Thyroid gland (tissue), 4 donors: ENCODE measurements around the gene GJB3. TPM values are rescaled to one million over a fixed set of nuclear protein-coding genes. Genes with fewer than 3 reads are reported as not detected.

ENCODE experiments used
- DNase-seq, 2 donors: peaks; one replicate each; pipeline ENCODE4 v3.0.0-alpha.2; 2019
- H3K27ac ChIP-seq, 3 donors: fragments of 200-600 bp; sonication (generic); 1 replicate in 2 of 3; 2 replicates in 1 of 3; pipeline ENCODE4 v1.5.1; 2016 to 2019; ENCODE audit warnings: mild to moderate bottlenecking in 1 of 3, moderate library complexity in 1 of 3
- H3K27me3 ChIP-seq: fragments of 200-600 bp; sonication (generic); one replicate; pipeline ENCODE4 v1.5.1; 2019
- H3K36me3 ChIP-seq, 2 donors: fragments of 200-600 bp; sonication (generic); one replicate each; pipeline ENCODE4 v1.5.1; 2016 to 2019
- H3K4me1 ChIP-seq, 2 donors: fragments of 200-600 bp; sonication (generic); one replicate each; pipeline ENCODE4 v1.5.1; 2017 to 2019
- H3K4me3 ChIP-seq, 3 donors: fragments of 200-600 bp; sonication (generic); replicated peaks in 1 of 3; 1 replicate in 2 of 3; 2 replicates in 1 of 3; pipeline ENCODE4 v1.5.1; 2016; ENCODE audit warnings: mild to moderate bottlenecking in 1 of 3
- H3K9me3 ChIP-seq: fragments of 200-600 bp; sonication (generic); one replicate; pipeline ENCODE4 v1.5.1; 2017
- POLR2A ChIP-seq, 2 donors: fragments of 450-650 bp; IDR thresholded peaks; one replicate each; pipeline ENCODE4 v1.6.1; 2017; ENCODE audit warnings: antibody characterized with exemption in 2 of 2, mild to moderate bottlenecking in 2 of 2, moderate library complexity in 1 of 2
- WGBS, 2 donors: methylation state at CpG; one replicate each; pipeline ENCODE4 v1.1.5; 2017; 5-methylcytosine and 5-hydroxymethylcytosine counted together
- intact Hi-C: fragments of 100-400 bp; cut with DNase I; formaldehyde crosslinking; loops from one replicate; pipeline ENCODE4 v1.15.1; 2023
- total RNA-seq, 4 donors: library from RNA; depleted of rRNA; stranded (reverse); fragments of >200 nt; gene quantifications; one replicate each; pipeline ENCODE4 v1.2.3, GENCODE V29; 2016
- TF ChIP-seq, protein P1 (sequence below), 6 experiments: fragments of 200-600 bp in 3 of 6; fragments of 450-650 bp in 3 of 6; sonication (generic) in 3 of 6; IDR thresholded peaks; one replicate each; pipeline ENCODE4 v1.5.1; 2016 to 2019; ENCODE audit warnings: antibody characterized with exemption in 6 of 6, mild to moderate bottlenecking in 2 of 6, inconsistent platforms in 1 of 6, moderate library complexity in 1 of 6

The GJB3 gene
- total RNA-seq, 4 donors from 2014 or later, result 0.49 to 0.54 TPM; not detected in 2

DNA sequence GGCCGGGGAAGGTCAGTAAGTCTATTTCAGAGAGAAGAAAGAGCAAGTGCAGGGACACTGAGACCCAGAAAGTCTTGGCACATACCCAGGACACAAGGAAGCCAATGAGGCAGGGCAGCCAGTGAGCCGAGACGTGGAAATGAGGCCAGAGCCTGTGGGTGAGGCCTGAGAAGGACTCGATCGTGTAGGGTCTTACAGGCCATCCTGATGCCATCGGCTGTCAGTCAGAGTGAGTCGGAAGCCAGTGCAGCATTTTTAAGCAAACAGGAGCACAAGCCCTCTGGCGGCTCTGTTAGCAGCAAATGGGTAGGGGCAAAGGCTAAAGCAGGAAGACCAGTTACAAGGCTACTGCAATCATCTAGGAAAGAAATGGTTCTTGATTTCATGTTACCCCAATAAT lies 6.1 kb upstream of the GJB3 start:
- 46% methylated on average over 8 of the region's 8 CpGs for WGBS, 2 donors

DNA sequence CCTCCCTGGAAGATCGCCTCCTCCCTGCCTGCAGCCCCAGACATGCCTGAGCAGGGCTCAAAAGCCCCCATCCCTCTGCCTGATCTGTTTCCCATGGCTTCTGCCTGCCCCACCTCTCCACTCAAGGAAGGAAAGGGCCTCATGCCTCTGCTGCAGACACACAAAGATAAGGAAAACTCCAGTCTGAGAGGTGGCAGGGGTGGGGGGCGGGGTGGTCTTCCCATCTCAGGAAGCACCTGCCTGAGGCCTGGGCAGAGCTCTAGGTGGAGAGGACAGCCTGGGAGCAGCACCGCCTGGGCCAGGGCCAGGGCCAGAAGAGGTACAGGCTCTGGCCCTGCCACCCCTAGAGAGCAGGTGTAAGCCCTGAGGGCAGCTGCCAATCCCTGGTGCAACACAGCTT lies 4.1 kb upstream of the GJB3 start:
- DNase-seq, result no peak
- Histone ChIP-seq H3K27me3 (peaks cover 11% of the 10 kb centered on the region), H3K36me3 (no peaks in the 10 kb centered on the region), H3K4me1 (peaks cover 3 to 11% of the 10 kb centered on the region in 2 donors), H3K4me3 (no peak overlapping the region), H3K9me3 (no peaks in the 10 kb centered on the region), H3K27ac (no peak overlapping the region)
- WGBS, 2 donors, result 84 to 89% methylated on average over 1 to 3 of the region's 3 CpGs
- TF ChIP-seq POLR2A (IDR thresholded peaks at IDR 0.05), result no peak
- intact Hi-C loops, result no loop called here

More for the DNA sequence above, 6.1 kb upstream of the GJB3 start:
- H3K27ac ChIP-seq, result no peak overlapping the region
- no peak for TF ChIP-seq POLR2A (IDR thresholded peaks at IDR 0.05)
- TF ChIP-seq, protein P1, sequence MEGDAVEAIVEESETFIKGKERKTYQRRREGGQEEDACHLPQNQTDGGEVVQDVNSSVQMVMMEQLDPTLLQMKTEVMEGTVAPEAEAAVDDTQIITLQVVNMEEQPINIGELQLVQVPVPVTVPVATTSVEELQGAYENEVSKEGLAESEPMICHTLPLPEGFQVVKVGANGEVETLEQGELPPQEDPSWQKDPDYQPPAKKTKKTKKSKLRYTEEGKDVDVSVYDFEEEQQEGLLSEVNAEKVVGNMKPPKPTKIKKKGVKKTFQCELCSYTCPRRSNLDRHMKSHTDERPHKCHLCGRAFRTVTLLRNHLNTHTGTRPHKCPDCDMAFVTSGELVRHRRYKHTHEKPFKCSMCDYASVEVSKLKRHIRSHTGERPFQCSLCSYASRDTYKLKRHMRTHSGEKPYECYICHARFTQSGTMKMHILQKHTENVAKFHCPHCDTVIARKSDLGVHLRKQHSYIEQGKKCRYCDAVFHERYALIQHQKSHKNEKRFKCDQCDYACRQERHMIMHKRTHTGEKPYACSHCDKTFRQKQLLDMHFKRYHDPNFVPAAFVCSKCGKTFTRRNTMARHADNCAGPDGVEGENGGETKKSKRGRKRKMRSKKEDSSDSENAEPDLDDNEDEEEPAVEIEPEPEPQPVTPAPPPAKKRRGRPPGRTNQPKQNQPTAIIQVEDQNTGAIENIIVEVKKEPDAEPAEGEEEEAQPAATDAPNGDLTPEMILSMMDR (IDR thresholded peaks at IDR 0.05), result no peak
- no peak overlapping the region for H3K4me3 ChIP-seq
- no peaks in the 10 kb centered on the region for H3K36me3 ChIP-seq
- H3K9me3 ChIP-seq, result no peaks in the 10 kb centered on the region
- H3K27me3 ChIP-seq, result no peaks in the 10 kb centered on the region
- intact Hi-C loops, result no loop called here
- DNase-seq, result no peak
- no peaks in the 10 kb centered on the region for H3K4me1 ChIP-seq

DNA sequence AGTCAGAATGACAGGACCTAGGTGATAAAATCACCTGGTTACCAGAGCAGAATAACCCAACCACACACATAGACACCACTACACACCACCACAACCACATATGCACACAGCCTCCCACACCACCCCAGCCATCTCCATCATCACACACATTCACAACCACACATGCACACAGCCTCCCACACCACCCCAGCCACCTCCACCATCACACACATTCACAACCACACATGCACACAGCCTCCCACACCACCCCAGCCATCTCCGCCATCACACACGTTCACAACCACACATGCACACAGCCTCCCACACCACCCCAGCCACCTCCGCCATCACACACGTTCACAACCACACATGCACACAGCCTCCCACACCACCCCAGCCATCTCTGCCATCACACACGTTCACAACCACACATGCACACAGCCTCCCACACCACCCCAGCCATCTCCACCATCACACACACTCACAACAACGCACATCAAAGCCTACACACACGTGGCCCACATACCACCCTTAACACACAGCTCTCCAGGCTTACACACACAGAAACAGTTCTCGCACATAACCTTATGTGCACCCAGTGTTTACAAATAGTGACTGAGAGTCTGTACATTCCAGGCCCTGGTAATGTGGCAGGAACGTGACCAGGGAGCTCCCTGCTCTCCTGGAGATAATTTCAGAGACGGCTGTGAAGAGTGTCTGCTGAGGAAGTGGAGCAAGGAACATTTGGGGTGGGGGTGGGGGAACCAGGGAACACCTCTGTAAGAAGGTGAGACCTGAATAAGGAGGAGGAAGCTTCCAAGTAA lies 3.3 kb upstream of the GJB3 start:
- no peak for DNase-seq
- H3K36me3 ChIP-seq, result no peaks in the 10 kb centered on the region
- H3K9me3 ChIP-seq, result no peaks in the 10 kb centered on the region
- 56 to 64% methylated on average over 10 of the region's 10 CpGs for WGBS, 2 donors
- peaks cover 3 to 15% of the 10 kb centered on the region in 2 donors for H3K4me1 ChIP-seq
- TF ChIP-seq, protein P1 (IDR thresholded peaks at IDR 0.05), result no peak
- TF ChIP-seq POLR2A (IDR thresholded peaks at IDR 0.05), result no peak
- peaks cover 11% of the 10 kb centered on the region for H3K27me3 ChIP-seq
- intact Hi-C loops, result no loop called here
- no peak overlapping the region for H3K27ac ChIP-seq
- no peak overlapping the region for H3K4me3 ChIP-seq

- no peak for DNase-seq
- Histone ChIP-seq H3K36me3 (no peaks in the 10 kb centered on the region), H3K27me3 (peaks cover 11% of the 10 kb centered on the region), H3K4me3 (no peak overlapping the region), H3K4me1 (peaks cover 3 to 15% of the 10 kb centered on the region in 2 donors), H3K9me3 (no peaks in the 10 kb centered on the region), H3K27ac (no peak overlapping the region)
- TF ChIP-seq POLR2A (IDR thresholded peaks at IDR 0.05), result no peak
- TF ChIP-seq, protein P1 (IDR thresholded peaks at IDR 0.05), result no peak
- intact Hi-C loops, result no loop called here
- WGBS, 2 donors, result 65 to 75% methylated on average over 6 of the region's 6 CpGs
Measured at GRCh38 chr1:34778381-34778780, 2.6 kb upstream of the GJB3 start.

- peaks cover 3 to 15% of the 10 kb centered on the region in 2 donors for H3K4me1 ChIP-seq
- intact Hi-C loops, result no loop called here
- WGBS, 2 donors, result 90 to 93% methylated on average over 5 of the region's 5 CpGs
- no peaks in the 10 kb centered on the region for H3K36me3 ChIP-seq
- no peak for DNase-seq
- TF ChIP-seq, protein P1 (IDR thresholded peaks at IDR 0.05), result no peak
- no peak for TF ChIP-seq POLR2A (IDR thresholded peaks at IDR 0.05)
- H3K27me3 ChIP-seq, result peaks cover 11% of the 10 kb centered on the region
- no peak overlapping the region for H3K4me3 ChIP-seq
- no peaks in the 10 kb centered on the region for H3K9me3 ChIP-seq
- no peak overlapping the region for H3K27ac ChIP-seq
Measured at GRCh38 chr1:34779005-34779404, 2.0 kb upstream of the GJB3 start.
